HepG2 (cell line): ENCODE results near the gene MTREX. TPM values are rescaled to one million over a fixed set of nuclear protein-coding genes. Genes with fewer than 3 reads are reported as not detected.

Source experiments
- ATAC-seq: fragments of 200-7000 bp; cut with Tn5 transposase; 3 replicates; pipeline ENCODE4 v1.9.1; 2020; ENCODE audit warnings: mild to moderate bottlenecking, moderate library complexity
- BruUV-seq: library from RNA; stranded (reverse); fragments of 400-500 nt; replicated peaks from 2 replicates; lab custom pipeline; 2021; lab: Mats Ljungman, UMichigan
- CTCF ChIA-PET: fragments of 300-600 bp; formaldehyde crosslinking; extraction: SDS; loops from one replicate; lab custom pipeline; 2021; ENCODE audit warnings: low total read pairs, inconsistent platforms, low intra/inter-chr PET ratio; lab: Yijun Ruan, JAX
- POLR2A ChIA-PET: fragments of 350-600 bp; sonication (Branson Sonifier 250); formaldehyde crosslinking; loops from one replicate; lab custom pipeline; 2020; ENCODE audit warnings: antibody characterized with exemption, inconsistent platforms; lab: Yijun Ruan, JAX
- DNase-seq: peaks from one replicate; pipeline ENCODE4 v3.0.0-alpha.2; 2015; ENCODE audit warnings: low spot score
- FAIRE-seq: peaks from 3 replicates; lab custom pipeline; 2011; peaks lifted over from hg19 to GRCh38; lab: Jason Lieb, UNC
- H2AFZ ChIP-seq: one replicate; pipeline ENCODE4 v1.6.1; 2011; ENCODE audit warnings: low read length, inconsistent platforms
- H3K27ac ChIP-seq: fragments of 300-600 bp; 3 replicates; pipeline ENCODE4 v1.8.0; 2011; ENCODE audit warnings: mixed run types, mild to moderate bottlenecking, mixed read lengths, low read length, inconsistent platforms; ENCODE audit not compliant: insufficient read depth; ENCODE audit errors: extremely low read length
- H3K27me3 ChIP-seq, 2 experiments: fragments of 200-600 bp in 1 of 2; 2 replicates in 1 of 2; 3 replicates in 1 of 2; pipeline versions ENCODE4 v1.6.0 to v1.8.0; 2011; ENCODE audit warnings: low read length in 2 of 2, mild to moderate bottlenecking in 2 of 2, moderate library complexity in 2 of 2, inconsistent platforms in 1 of 2; ENCODE audit not compliant: insufficient read depth in 2 of 2, control insufficient read depth in 1 of 2
- H3K36me3 ChIP-seq, 2 experiments: fragments of 200-600 bp in 1 of 2; replicated peaks in 1 of 2; 2 replicates in 1 of 2; 3 replicates in 1 of 2; pipeline versions ENCODE4 v1.5.1 to v1.8.0; 2011; ENCODE audit warnings: low read length in 2 of 2, inconsistent platforms in 1 of 2; ENCODE audit not compliant: insufficient read depth in 2 of 2, control insufficient read depth in 1 of 2
- H3K4me1 ChIP-seq: 2 replicates; pipeline ENCODE4 v1.5.1; 2012; ENCODE audit warnings: low read length, inconsistent platforms; ENCODE audit not compliant: insufficient read depth
- H3K4me2 ChIP-seq: 2 replicates; pipeline ENCODE4 v1.6.0; 2011; ENCODE audit warnings: low read depth, low read length, inconsistent platforms
- H3K4me3 ChIP-seq, 3 experiments: fragments of 200-600 bp in 1 of 3; sonication (generic), shearing (Covaris generic) in 1 of 3; replicated peaks in 1 of 3; 2 replicates each; pipeline ENCODE4 v1.5.1; 2011 to 2016; ENCODE audit warnings: low read length in 3 of 3, inconsistent platforms in 2 of 3, low read depth in 2 of 3, mild to moderate bottlenecking in 2 of 3, control low read depth in 1 of 3, mixed read lengths in 1 of 3; ENCODE audit not compliant: insufficient read depth in 1 of 3
- H3K79me2 ChIP-seq: one replicate; pipeline ENCODE4 v1.6.1; 2011; ENCODE audit warnings: low read length, inconsistent platforms; ENCODE audit not compliant: insufficient read depth
- H3K9ac ChIP-seq: 2 replicates; pipeline ENCODE4 v1.6.0; 2011; ENCODE audit warnings: mild to moderate bottlenecking, low read depth, low read length, inconsistent platforms; ENCODE audit not compliant: insufficient read depth
- H3K9me3 ChIP-seq: 2 replicates; pipeline ENCODE4 v1.5.1; 2012; ENCODE audit warnings: mild to moderate bottlenecking, low read length
- H4K20me1 ChIP-seq: 2 replicates; pipeline ENCODE4 v1.6.0; 2011; ENCODE audit warnings: inconsistent platforms, mild to moderate bottlenecking, low read length, moderate library complexity; ENCODE audit not compliant: insufficient read depth
- SRSF4 ChIP-seq: fragments of 200-400 bp; formaldehyde crosslinking; IDR thresholded peaks from one replicate; pipeline ENCODE4 v1.6.1; 2018; ENCODE audit warnings: mild to moderate bottlenecking, low read depth, low read length, moderate library complexity; ENCODE audit not compliant: poor library complexity, severe bottlenecking
- YEATS2 ChIP-seq: sonication (generic); formaldehyde crosslinking; IDR thresholded peaks from 2 replicates; pipeline ENCODE4 v1.4.0; 2020; ENCODE audit warnings: missing genetic modification reagents, borderline replicate concordance
- ZNF121 ChIP-seq: sonication (generic); formaldehyde crosslinking; IDR thresholded peaks from 2 replicates; pipeline ENCODE4 v1.5.0; 2020; ENCODE audit warnings: mild to moderate bottlenecking, missing genetic modification reagents
- ZNF337 ChIP-seq: sonication (generic); formaldehyde crosslinking; IDR thresholded peaks from 2 replicates; pipeline ENCODE4 v1.5.1; 2020; ENCODE audit warnings: missing genetic modification reagents, low read depth, mild to moderate bottlenecking, borderline replicate concordance
- ZNF644 ChIP-seq: IDR thresholded peaks from 2 replicates; pipeline ENCODE4 v1.6.1; 2016; ENCODE audit warnings: low read depth
- WGBS: methylation state at CpG from one replicate; pipeline ENCODE4 v1.1.6; 2017; ENCODE audit warnings: low lambda C conversion rate; 5-methylcytosine and 5-hydroxymethylcytosine counted together
- in situ Hi-C: cut with HindIII; loops from 2 replicates; pipeline ENCODE4 v1.10.0; 2017; ENCODE audit warnings: low pct_unique_long_range_greater_than_20kb; ENCODE audit not compliant: extremely low pct_ligation_motif_present
- intact Hi-C: fragments of 100-400 bp; cut with micrococcal nuclease; formaldehyde crosslinking; loops from one replicate; pipeline ENCODE4 v1.10.0; 2022; ENCODE audit not compliant: unreplicated experiment
- polyA plus RNA-seq, 8 experiments: library from polyadenylated mRNA; depleted of rRNA in 3 of 8; stranded (reverse) in 7 of 8; unstranded in 1 of 8; fragments of >200 nt; fragmentation: Illumina TruSeq in 4 of 8; extraction: Trizol in 4 of 8; gene quantifications; 2 replicates each; pipeline versions ENCODE4 v1.2.1 to v1.2.3, GENCODE V29; 2011 to 2016; ENCODE audit warnings: low read depth in 4 of 8, missing spikeins in 1 of 8, mixed read lengths in 1 of 8; ENCODE audit not compliant: insufficient read depth in 1 of 8
- total RNA-seq, 5 experiments: library from RNA; depleted of rRNA; stranded (reverse); fragments of >200 nt; fragmentation: Illumina TruSeq; extraction: Trizol; gene quantifications; 2 replicates each; pipeline ENCODE4 v1.2.3, GENCODE V29; 2016; ENCODE audit warnings: low read depth in 1 of 5
- TF ChIP-seq, protein P1 (sequence below): IDR thresholded peaks from 2 replicates; pipeline ENCODE4 v1.6.1; 2016
- TF ChIP-seq, protein P2 (sequence below): sonication (generic); formaldehyde crosslinking; IDR thresholded peaks from 2 replicates; pipeline ENCODE4 v1.5.0; 2020; ENCODE audit warnings: missing genetic modification reagents, mild to moderate bottlenecking, borderline replicate concordance
- TF ChIP-seq, protein P3 (sequence below): sonication (generic); formaldehyde crosslinking; IDR thresholded peaks from 2 replicates; pipeline ENCODE4 v1.4.0; 2020; ENCODE audit warnings: missing genetic modification reagents

Gene MTREX
- total and polyA plus RNA-seq, 2 of the 13 experiments (the other 11 are each of a cell fraction or from before 2014, with no cell fraction given): 16.4 to 91.5 TPM

DNA sequence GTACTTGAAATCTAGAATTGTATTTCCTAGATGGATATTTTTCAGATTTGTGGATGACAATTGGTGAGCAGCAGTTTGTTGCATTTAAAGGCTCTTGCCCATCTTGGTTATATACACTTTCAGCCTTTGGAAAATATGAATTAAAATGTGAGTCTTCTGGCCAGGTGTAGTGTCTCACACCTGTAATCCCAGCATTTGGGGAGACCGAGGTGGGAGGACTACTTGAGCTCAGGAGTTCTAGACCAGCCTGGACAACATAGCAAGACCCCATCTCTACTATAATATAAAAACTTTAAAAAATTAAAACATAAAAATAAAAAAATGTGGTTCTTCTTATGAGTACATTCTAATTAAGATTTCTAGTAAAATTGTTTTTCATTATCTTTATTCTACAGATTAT, 102.0 kb downstream of the MTREX start:
- Histone ChIP-seq H3K79me2 (no peaks in the 10 kb centered on the region), H3K27me3 (no peaks in the 10 kb centered on the region), H3K27ac (no peak overlapping the region), H4K20me1 (no peaks in the 10 kb centered on the region), H3K9ac (no peak overlapping the region), H3K4me1 (no peaks in the 10 kb centered on the region), H3K4me3 (no peak overlapping the region), H3K4me2 (no peak overlapping the region), H2AFZ (no peak overlapping the region), H3K36me3 (peaks cover 13 to 49% of the 10 kb centered on the region in 2 experiments), H3K9me3 (no peaks in the 10 kb centered on the region)
- 100% methylated on average over 1 of the region's 1 CpG for WGBS
- intact Hi-C loops: loop anchor here (10.0 kb wide), 1 partner anchor 235 kb away; the partner anchor contains the start of gene CDC20B
- ChIA-PET CTCF (no interaction called here), POLR2A (no interaction called here)
- FAIRE-seq (no peak), DNase-seq (no peak), ATAC-seq (no peak)
- BruUV-seq: no TSS peak
- TF ChIP-seq, protein P1, sequence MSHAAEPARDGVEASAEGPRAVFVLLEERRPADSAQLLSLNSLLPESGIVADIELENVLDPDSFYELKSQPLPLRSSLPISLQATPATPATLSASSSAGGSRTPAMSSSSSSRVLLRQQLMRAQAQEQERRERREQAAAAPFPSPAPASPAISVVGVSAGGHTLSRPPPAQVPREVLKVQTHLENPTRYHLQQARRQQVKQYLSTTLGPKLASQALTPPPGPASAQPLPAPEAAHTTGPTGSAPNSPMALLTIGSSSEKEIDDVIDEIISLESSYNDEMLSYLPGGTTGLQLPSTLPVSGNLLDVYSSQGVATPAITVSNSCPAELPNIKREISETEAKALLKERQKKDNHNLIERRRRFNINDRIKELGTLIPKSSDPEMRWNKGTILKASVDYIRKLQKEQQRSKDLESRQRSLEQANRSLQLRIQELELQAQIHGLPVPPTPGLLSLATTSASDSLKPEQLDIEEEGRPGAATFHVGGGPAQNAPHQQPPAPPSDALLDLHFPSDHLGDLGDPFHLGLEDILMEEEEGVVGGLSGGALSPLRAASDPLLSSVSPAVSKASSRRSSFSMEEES (CRISPR knock-in tag): no peak
- TF ChIP-seq SRSF4 (no peak), ZNF121 (peak; percentile 68), ZNF644 (CRISPR knock-in tag) (no peak), YEATS2 (no peak)
- TF ChIP-seq, protein P2, sequence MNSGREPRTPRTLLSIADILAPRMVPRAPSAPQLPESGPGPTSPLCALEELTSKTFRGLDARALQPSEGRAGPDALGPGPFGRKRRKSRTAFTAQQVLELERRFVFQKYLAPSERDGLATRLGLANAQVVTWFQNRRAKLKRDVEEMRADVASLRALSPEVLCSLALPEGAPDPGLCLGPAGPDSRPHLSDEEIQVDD (CRISPR knock-in tag): no peak
- in situ Hi-C loops: loop anchor here (5.0 kb wide), 1 partner anchor 283 kb away; no protein-coding TSS in a partner anchor

DNA sequence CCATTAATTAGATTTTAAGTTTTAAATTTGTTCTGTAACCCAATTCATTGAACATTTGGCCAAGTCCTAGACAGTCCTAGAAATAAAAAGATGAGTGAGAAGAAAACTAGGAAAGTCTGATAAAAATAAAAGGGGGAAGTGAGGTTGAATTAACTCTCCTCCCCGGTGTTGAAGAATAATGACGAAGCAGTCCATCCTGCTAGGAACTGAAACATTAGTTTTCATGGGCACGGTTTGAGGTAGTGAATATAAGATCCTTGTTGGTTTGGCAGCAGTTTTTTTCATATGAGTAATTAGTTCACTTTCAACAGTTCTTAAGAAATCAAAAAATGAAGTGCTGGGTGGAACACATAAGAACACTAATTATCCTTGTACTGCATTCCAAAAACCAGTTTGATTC, 103.1 kb downstream of the MTREX start:
- Histone ChIP-seq H3K36me3 (peaks cover 11 to 57% of the 10 kb centered on the region in 2 experiments), H3K9me3 (no peaks in the 10 kb centered on the region), H3K27me3 (no peaks in the 10 kb centered on the region), H2AFZ (no peak overlapping the region), H3K79me2 (no peaks in the 10 kb centered on the region), H4K20me1 (no peaks in the 10 kb centered on the region), H3K9ac (no peak overlapping the region), H3K27ac (no peak overlapping the region), H3K4me1 (no peaks in the 10 kb centered on the region), H3K4me2 (no peak overlapping the region), H3K4me3 (no peak overlapping the region)
- ATAC-seq: no peak
- ChIA-PET POLR2A (no interaction called here), CTCF (no interaction called here)
- WGBS: 96% methylated on average over 3 of the region's 3 CpGs
- no peak for DNase-seq
- TF ChIP-seq, protein P3, sequence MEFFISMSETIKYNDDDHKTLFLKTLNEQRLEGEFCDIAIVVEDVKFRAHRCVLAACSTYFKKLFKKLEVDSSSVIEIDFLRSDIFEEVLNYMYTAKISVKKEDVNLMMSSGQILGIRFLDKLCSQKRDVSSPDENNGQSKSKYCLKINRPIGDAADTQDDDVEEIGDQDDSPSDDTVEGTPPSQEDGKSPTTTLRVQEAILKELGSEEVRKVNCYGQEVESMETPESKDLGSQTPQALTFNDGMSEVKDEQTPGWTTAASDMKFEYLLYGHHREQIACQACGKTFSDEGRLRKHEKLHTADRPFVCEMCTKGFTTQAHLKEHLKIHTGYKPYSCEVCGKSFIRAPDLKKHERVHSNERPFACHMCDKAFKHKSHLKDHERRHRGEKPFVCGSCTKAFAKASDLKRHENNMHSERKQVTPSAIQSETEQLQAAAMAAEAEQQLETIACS (CRISPR knock-in tag): no peak
- TF ChIP-seq ZNF337: no peak
- in situ Hi-C loops: no loop called here
- FAIRE-seq: no peak
- intact Hi-C loops: no loop called here
- no TSS peak for BruUV-seq
